GM12873 (cell line): ENCODE data around the gene TBC1D3E.
"Not testable (repeated sequence)": the region's sequence is repeated elsewhere in the genome, so short reads cannot be mapped to it uniquely, and the experiment has no call there.

Source experiments
- TF ChIP-seq, protein P1 (sequence below): IDR thresholded peaks from 2 replicates; pipeline ENCODE4 v1.5.1; 2012; ENCODE audit warnings: low read depth, mild to moderate bottlenecking, moderate library complexity, low read length, control low read depth; ENCODE audit not compliant: insufficient read depth; ENCODE audit errors: missing control alignments

TBC1D3E gene

DNA sequence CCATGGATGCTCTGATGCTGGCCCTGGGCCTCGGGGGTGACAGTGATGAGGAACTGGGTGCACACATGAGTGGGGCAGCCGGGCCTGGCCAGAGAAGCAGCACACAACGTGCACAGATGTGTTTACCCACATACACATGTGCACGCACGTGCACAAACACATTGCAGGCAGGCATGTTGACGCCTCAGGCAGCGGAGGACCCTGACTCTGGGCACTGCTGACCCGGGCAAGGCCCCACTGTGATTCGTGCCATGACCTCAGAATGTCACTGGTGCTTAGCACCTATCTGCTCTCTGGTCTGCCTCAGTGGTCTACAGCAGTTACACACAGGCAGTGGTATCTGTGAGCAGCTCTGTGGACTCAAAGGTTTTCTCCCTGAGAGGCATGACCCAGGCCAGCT, at the start of gene TBC1D3E:
Gene TBC1D3E (plus strand): TSS at position 301 of the 400 bp plus-strand sequence. CDS start 1,545 bp downstream, outside the sequence.
- TF ChIP-seq, protein P1, sequence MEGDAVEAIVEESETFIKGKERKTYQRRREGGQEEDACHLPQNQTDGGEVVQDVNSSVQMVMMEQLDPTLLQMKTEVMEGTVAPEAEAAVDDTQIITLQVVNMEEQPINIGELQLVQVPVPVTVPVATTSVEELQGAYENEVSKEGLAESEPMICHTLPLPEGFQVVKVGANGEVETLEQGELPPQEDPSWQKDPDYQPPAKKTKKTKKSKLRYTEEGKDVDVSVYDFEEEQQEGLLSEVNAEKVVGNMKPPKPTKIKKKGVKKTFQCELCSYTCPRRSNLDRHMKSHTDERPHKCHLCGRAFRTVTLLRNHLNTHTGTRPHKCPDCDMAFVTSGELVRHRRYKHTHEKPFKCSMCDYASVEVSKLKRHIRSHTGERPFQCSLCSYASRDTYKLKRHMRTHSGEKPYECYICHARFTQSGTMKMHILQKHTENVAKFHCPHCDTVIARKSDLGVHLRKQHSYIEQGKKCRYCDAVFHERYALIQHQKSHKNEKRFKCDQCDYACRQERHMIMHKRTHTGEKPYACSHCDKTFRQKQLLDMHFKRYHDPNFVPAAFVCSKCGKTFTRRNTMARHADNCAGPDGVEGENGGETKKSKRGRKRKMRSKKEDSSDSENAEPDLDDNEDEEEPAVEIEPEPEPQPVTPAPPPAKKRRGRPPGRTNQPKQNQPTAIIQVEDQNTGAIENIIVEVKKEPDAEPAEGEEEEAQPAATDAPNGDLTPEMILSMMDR = not testable (repeated sequence)
